ENCODE data around the gene AGR3. TPM values are rescaled to one million over a fixed set of nuclear protein-coding genes. Genes with fewer than 3 reads are reported as not detected.

AGR3 gene
- total RNA-seq, 4 donors from 2014 or later, result 7.1 to 9.1 TPM; not detected in 2

- intact Hi-C loops (cut with DNase I; ENCODE audit: low total_unique reads), result no loop called here
- TF ChIP-seq CTCF (IDR thresholded peaks at IDR 0.05) (no peak), POLR2A (IDR thresholded peaks at IDR 0.05) (no peak)
- no peaks in the 10 kb centered on the region for H3K9me3 ChIP-seq
Observed at GRCh38 chr7:16851829-16852228, 30.0 kb downstream of the AGR3 start.

GRCh38 chr7:16850614-16851466 lies 30.9 kb downstream of the AGR3 start:
- H3K36me3 ChIP-seq, result no peaks in the 10 kb centered on the region
- no peak overlapping the region for H3K4me3 ChIP-seq
- no peaks in the 10 kb centered on the region for H3K9me3 ChIP-seq
- TF ChIP-seq POLR2A (IDR thresholded peaks at IDR 0.05) (no peak), CTCF (IDR thresholded peaks at IDR 0.05) (no peak)
- no peaks in the 10 kb centered on the region for H3K27me3 ChIP-seq
- no peak for DNase-seq
- intact Hi-C loops (cut with DNase I; ENCODE audit: low total_unique reads), result no loop called here
- H3K4me1 ChIP-seq, result no peaks in the 10 kb centered on the region
- no peak overlapping the region for H3K27ac ChIP-seq

More at GRCh38 chr7:16851829-16852228, 30.0 kb downstream of the AGR3 start:
- H3K27ac ChIP-seq, result no peak overlapping the region
- no peaks in the 10 kb centered on the region for H3K27me3 ChIP-seq
- H3K4me3 ChIP-seq, result no peak overlapping the region
- H3K36me3 ChIP-seq, result no peaks in the 10 kb centered on the region
- no peak for DNase-seq
- H3K4me1 ChIP-seq, result no peaks in the 10 kb centered on the region

GRCh38 chr7:16849296-16850148 lies 32.3 kb downstream of the AGR3 start:
- Histone ChIP-seq H3K27ac (no peak overlapping the region), H3K4me3 (no peak overlapping the region), H3K9me3 (no peaks in the 10 kb centered on the region), H3K36me3 (no peaks in the 10 kb centered on the region), H3K27me3 (no peaks in the 10 kb centered on the region), H3K4me1 (no peaks in the 10 kb centered on the region)
- TF ChIP-seq CTCF (IDR thresholded peaks at IDR 0.05) (no peak), POLR2A (IDR thresholded peaks at IDR 0.05) (no peak)
- no peak for DNase-seq
- intact Hi-C loops (cut with DNase I; ENCODE audit: low total_unique reads), result no loop called here

GRCh38 chr7:16847381-16847860 lies 34.4 kb downstream of the AGR3 start:
- Histone ChIP-seq H3K27me3 (no peaks in the 10 kb centered on the region), H3K36me3 (no peaks in the 10 kb centered on the region), H3K9me3 (no peaks in the 10 kb centered on the region), H3K4me1 (no peaks in the 10 kb centered on the region), H3K27ac (no peak overlapping the region), H3K4me3 (no peak overlapping the region)
- intact Hi-C loops (cut with DNase I; ENCODE audit: low total_unique reads), result no loop called here
- DNase-seq, result no peak
- TF ChIP-seq POLR2A (IDR thresholded peaks at IDR 0.05) (no peak), CTCF (IDR thresholded peaks at IDR 0.05) (no peak)
